Measurements from ENCODE around the gene STPG4.

Gene STPG4

DNA sequence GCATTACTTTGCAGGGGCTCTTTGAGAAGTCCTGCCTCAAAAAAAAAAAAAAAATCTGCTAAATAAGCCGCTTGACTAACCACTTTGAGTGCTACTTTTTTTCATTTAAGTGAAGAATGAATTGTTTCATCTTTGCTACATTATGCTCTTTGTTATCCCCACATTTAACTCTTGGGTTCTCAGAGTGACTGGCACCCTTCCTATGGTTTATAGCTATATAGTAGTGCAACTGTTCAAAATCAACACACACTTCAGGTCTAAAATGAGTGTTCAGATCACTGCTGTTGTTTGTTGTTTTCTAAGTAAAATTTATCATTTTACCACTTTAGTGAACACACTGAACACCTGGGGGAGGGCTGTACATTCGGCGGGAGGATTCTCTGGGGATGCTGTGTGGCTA, 13.6 kb downstream of the STPG4 start:
- Histone ChIP-seq H3K27me3 (ENCODE audit: insufficient read depth, low read depth) (no peaks in the 10 kb centered on the region), H3K4me3 (IDR thresholded peaks at IDR 0.05; ENCODE audit: insufficient read depth, low read depth, low read length) (no peak overlapping the region), H4K20me1 (ENCODE audit: insufficient read depth) (no peaks in the 10 kb centered on the region), H3K4me2 (no peak overlapping the region), H3K79me2 (ENCODE audit: insufficient read depth, low read depth) (no peaks in the 10 kb centered on the region), H3K27ac (no peak overlapping the region), H2AFZ (ENCODE audit: low read depth) (no peak overlapping the region), H3K4me1 (ENCODE audit: low read depth, poor library complexity, severe bottlenecking) (no peaks in the 10 kb centered on the region), H3K9ac (no peak overlapping the region), H3K36me3 (ENCODE audit: insufficient read depth) (no peaks in the 10 kb centered on the region)
- TF ChIP-seq CTCF (conservative IDR thresholded peaks at IDR 0.05; ENCODE audit: low read depth, low read length) = no peak

GRCh38 chr2:47134386-47135090, 20.6 kb downstream of the STPG4 start:
- no peaks in the 10 kb centered on the region for H3K27me3 ChIP-seq (ENCODE audit: insufficient read depth, low read depth)
- TF ChIP-seq CTCF (conservative IDR thresholded peaks at IDR 0.05; ENCODE audit: low read depth, low read length) = no peak
- no peak overlapping the region for H3K9ac ChIP-seq
- no peaks in the 10 kb centered on the region for H4K20me1 ChIP-seq (ENCODE audit: insufficient read depth)
- no peak overlapping the region for H3K4me2 ChIP-seq
- no peaks in the 10 kb centered on the region for H3K36me3 ChIP-seq (ENCODE audit: insufficient read depth)
- H3K4me3 ChIP-seq (IDR thresholded peaks at IDR 0.05; ENCODE audit: insufficient read depth, low read depth, low read length) = no peak overlapping the region
- no peaks in the 10 kb centered on the region for H3K79me2 ChIP-seq (ENCODE audit: insufficient read depth, low read depth)
- no peaks in the 10 kb centered on the region for H3K4me1 ChIP-seq (ENCODE audit: low read depth, poor library complexity, severe bottlenecking)
- no peak overlapping the region for H3K27ac ChIP-seq
- H2AFZ ChIP-seq (ENCODE audit: low read depth) = no peak overlapping the region

- no peak overlapping the region for H3K4me3 ChIP-seq (IDR thresholded peaks at IDR 0.05; ENCODE audit: insufficient read depth, low read depth, low read length)
- no peaks in the 10 kb centered on the region for H3K4me1 ChIP-seq (ENCODE audit: low read depth, poor library complexity, severe bottlenecking)
- H3K9ac ChIP-seq = no peak overlapping the region
- H3K4me2 ChIP-seq = no peak overlapping the region
- H4K20me1 ChIP-seq (ENCODE audit: insufficient read depth) = no peaks in the 10 kb centered on the region
- no peaks in the 10 kb centered on the region for H3K36me3 ChIP-seq (ENCODE audit: insufficient read depth)
- H3K27ac ChIP-seq = no peak overlapping the region
- no peak overlapping the region for H2AFZ ChIP-seq (ENCODE audit: low read depth)
- no peaks in the 10 kb centered on the region for H3K79me2 ChIP-seq (ENCODE audit: insufficient read depth, low read depth)
- no peaks in the 10 kb centered on the region for H3K27me3 ChIP-seq (ENCODE audit: insufficient read depth, low read depth)
- TF ChIP-seq CTCF (conservative IDR thresholded peaks at IDR 0.05; ENCODE audit: low read depth, low read length) = no peak
Observed at GRCh38 chr2:47133046-47133445, 22.1 kb downstream of the STPG4 start.

- no peak overlapping the region for H3K4me2 ChIP-seq
- H4K20me1 ChIP-seq (ENCODE audit: insufficient read depth) = no peaks in the 10 kb centered on the region
- H3K9ac ChIP-seq = no peak overlapping the region
- no peak overlapping the region for H2AFZ ChIP-seq (ENCODE audit: low read depth)
- no peaks in the 10 kb centered on the region for H3K27me3 ChIP-seq (ENCODE audit: insufficient read depth, low read depth)
- no peak overlapping the region for H3K4me3 ChIP-seq (IDR thresholded peaks at IDR 0.05; ENCODE audit: insufficient read depth, low read depth, low read length)
- no peak for TF ChIP-seq CTCF (conservative IDR thresholded peaks at IDR 0.05; ENCODE audit: low read depth, low read length)
- H3K36me3 ChIP-seq (ENCODE audit: insufficient read depth) = no peaks in the 10 kb centered on the region
- no peaks in the 10 kb centered on the region for H3K79me2 ChIP-seq (ENCODE audit: insufficient read depth, low read depth)
- no peak overlapping the region for H3K27ac ChIP-seq
- no peaks in the 10 kb centered on the region for H3K4me1 ChIP-seq (ENCODE audit: low read depth, poor library complexity, severe bottlenecking)
Observed at GRCh38 chr2:47129191-47129706, 25.9 kb downstream of the STPG4 start.

Measured in KMS-11 (cell line).